ENCODE data around the gene COQ2. TPM values are rescaled to one million over a fixed set of nuclear protein-coding genes. Genes with fewer than 3 reads are reported as not detected.
"Not testable (repeated sequence)": the region's sequence is repeated elsewhere in the genome, so short reads cannot be mapped to it uniquely, and the experiment has no call there.

The COQ2 gene
- total and polyA plus RNA-seq, 2 experiments from 2014 or later, result 21.1 to 25.3 TPM

DNA sequence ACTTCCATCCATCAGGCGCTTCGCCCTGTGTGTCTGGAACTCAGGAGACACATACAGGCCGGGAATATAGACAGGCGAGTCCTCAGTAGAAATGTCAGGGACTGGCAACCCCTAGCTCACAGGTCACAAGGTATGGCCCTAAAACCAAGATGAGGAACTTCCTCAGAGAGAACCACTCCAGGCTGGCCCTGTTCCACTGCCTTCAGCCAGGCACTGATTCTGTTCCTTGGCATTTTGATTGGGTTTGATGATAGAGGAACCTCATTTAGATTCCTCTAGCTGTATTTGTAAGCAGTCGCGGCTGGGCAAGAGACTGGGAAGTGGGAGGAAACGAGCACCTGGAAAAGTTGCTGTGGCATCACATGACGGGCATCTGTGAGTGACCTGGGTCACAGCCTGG is 41.9 kb upstream of the COQ2 start (continued):
- TF ChIP-seq, protein P1, sequence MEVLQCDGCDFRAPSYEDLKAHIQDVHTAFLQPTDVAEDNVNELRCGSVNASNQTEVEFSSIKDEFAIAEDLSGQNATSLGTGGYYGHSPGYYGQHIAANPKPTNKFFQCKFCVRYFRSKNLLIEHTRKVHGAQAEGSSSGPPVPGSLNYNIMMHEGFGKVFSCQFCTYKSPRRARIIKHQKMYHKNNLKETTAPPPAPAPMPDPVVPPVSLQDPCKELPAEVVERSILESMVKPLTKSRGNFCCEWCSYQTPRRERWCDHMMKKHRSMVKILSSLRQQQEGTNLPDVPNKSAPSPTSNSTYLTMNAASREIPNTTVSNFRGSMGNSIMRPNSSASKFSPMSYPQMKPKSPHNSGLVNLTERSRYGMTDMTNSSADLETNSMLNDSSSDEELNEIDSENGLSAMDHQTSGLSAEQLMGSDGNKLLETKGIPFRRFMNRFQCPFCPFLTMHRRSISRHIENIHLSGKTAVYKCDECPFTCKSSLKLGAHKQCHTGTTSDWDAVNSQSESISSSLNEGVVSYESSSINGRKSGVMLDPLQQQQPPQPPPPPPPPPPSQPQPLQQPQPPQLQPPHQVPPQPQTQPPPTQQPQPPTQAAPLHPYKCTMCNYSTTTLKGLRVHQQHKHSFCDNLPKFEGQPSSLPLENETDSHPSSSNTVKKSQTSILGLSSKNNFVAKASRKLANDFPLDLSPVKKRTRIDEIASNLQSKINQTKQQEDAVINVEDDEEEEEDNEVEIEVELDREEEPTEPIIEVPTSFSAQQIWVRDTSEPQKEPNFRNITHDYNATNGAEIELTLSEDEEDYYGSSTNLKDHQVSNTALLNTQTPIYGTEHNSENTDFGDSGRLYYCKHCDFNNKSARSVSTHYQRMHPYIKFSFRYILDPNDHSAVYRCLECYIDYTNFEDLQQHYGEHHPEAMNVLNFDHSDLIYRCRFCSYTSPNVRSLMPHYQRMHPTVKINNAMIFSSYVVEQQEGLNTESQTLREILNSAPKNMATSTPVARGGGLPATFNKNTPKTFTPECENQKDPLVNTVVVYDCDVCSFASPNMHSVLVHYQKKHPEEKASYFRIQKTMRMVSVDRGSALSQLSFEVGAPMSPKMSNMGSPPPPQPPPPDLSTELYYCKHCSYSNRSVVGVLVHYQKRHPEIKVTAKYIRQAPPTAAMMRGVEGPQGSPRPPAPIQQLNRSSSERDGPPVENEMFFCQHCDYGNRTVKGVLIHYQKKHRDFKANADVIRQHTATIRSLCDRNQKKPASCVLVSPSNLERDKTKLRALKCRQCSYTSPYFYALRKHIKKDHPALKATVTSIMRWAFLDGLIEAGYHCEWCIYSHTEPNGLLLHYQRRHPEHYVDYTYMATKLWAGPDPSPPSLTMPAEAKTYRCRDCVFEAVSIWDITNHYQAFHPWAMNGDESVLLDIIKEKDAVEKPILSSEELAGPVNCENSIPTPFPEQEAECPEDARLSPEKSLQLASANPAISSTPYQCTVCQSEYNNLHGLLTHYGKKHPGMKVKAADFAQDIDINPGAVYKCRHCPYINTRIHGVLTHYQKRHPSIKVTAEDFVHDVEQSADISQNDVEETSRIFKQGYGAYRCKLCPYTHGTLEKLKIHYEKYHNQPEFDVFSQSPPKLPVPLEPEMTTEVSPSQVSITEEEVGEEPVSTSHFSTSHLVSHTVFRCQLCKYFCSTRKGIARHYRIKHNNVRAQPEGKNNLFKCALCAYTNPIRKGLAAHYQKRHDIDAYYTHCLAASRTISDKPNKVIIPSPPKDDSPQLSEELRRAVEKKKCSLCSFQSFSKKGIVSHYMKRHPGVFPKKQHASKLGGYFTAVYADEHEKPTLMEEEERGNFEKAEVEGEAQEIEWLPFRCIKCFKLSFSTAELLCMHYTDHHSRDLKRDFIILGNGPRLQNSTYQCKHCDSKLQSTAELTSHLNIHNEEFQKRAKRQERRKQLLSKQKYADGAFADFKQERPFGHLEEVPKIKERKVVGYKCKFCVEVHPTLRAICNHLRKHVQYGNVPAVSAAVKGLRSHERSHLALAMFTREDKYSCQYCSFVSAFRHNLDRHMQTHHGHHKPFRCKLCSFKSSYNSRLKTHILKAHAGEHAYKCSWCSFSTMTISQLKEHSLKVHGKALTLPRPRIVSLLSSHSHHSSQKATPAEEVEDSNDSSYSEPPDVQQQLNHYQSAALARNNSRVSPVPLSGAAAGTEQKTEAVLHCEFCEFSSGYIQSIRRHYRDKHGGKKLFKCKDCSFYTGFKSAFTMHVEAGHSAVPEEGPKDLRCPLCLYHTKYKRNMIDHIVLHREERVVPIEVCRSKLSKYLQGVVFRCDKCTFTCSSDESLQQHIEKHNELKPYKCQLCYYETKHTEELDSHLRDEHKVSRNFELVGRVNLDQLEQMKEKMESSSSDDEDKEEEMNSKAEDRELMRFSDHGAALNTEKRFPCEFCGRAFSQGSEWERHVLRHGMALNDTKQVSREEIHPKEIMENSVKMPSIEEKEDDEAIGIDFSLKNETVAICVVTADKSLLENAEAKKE (CRISPR knock-in tag; IDR thresholded peaks at IDR 0.05), result no peak
- TF ChIP-seq ZNF114 (CRISPR knock-in tag; IDR thresholded peaks at IDR 0.05), result no peak
- no peak for TF ChIP-seq JUNB (IDR thresholded peaks at IDR 0.05; ENCODE audit: unreplicated experiment)
- TF ChIP-seq STAT1 (IDR thresholded peaks at IDR 0.05; ENCODE audit: unreplicated experiment), result no peak
- no peak for TF ChIP-seq ZNF331 (CRISPR knock-in tag; IDR thresholded peaks at IDR 0.05; ENCODE audit: low read depth)
- TF ChIP-seq, protein P2, sequence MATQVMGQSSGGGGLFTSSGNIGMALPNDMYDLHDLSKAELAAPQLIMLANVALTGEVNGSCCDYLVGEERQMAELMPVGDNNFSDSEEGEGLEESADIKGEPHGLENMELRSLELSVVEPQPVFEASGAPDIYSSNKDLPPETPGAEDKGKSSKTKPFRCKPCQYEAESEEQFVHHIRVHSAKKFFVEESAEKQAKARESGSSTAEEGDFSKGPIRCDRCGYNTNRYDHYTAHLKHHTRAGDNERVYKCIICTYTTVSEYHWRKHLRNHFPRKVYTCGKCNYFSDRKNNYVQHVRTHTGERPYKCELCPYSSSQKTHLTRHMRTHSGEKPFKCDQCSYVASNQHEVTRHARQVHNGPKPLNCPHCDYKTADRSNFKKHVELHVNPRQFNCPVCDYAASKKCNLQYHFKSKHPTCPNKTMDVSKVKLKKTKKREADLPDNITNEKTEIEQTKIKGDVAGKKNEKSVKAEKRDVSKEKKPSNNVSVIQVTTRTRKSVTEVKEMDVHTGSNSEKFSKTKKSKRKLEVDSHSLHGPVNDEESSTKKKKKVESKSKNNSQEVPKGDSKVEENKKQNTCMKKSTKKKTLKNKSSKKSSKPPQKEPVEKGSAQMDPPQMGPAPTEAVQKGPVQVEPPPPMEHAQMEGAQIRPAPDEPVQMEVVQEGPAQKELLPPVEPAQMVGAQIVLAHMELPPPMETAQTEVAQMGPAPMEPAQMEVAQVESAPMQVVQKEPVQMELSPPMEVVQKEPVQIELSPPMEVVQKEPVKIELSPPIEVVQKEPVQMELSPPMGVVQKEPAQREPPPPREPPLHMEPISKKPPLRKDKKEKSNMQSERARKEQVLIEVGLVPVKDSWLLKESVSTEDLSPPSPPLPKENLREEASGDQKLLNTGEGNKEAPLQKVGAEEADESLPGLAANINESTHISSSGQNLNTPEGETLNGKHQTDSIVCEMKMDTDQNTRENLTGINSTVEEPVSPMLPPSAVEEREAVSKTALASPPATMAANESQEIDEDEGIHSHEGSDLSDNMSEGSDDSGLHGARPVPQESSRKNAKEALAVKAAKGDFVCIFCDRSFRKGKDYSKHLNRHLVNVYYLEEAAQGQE (IDR thresholded peaks at IDR 0.05; ENCODE audit: unreplicated experiment), result no peak
- TF ChIP-seq, protein P3, sequence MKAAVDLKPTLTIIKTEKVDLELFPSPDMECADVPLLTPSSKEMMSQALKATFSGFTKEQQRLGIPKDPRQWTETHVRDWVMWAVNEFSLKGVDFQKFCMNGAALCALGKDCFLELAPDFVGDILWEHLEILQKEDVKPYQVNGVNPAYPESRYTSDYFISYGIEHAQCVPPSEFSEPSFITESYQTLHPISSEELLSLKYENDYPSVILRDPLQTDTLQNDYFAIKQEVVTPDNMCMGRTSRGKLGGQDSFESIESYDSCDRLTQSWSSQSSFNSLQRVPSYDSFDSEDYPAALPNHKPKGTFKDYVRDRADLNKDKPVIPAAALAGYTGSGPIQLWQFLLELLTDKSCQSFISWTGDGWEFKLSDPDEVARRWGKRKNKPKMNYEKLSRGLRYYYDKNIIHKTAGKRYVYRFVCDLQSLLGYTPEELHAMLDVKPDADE (IDR thresholded peaks at IDR 0.05), result no peak
- TF ChIP-seq CREB1 (CRISPR knock-in tag; IDR thresholded peaks at IDR 0.05; ENCODE audit: low read depth), result no peak

DNA sequence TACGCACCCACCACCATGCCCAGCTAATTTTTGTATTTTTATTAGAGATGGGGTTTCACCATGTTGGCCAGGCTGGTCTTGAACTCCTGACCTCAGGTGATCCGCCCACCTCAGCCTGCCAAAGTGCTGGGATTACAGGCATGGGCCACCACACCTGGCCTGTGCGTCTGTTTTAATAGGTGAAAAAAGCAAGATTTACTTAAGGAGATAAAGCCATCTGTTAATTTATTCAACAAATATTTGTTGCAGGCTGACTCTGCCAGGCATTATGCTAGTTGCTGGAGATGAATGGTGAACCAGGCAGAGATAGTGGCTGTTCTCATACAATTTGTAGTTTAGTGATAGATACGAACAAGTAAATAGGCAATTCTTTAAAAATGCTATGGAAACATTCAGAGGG is 40.7 kb upstream of the COQ2 start:
- H3K27me3 Mint-ChIP-seq (ENCODE audit: insufficient read depth, low read depth, poor library complexity); H3K4me3 Mint-ChIP-seq; H4K20me1 ChIP-seq (replicated peaks; ENCODE audit: insufficient read depth); H3K4me2 ChIP-seq; H3K36me3 Mint-ChIP-seq (ENCODE audit: low read depth); DNase-seq (ENCODE audit: low spot score); H3K4me3 ChIP-seq; H2AFZ ChIP-seq; H3K79me2 ChIP-seq (replicated peaks; ENCODE audit: insufficient read depth); ATAC-seq; H3K36me3 ChIP-seq (ENCODE audit: insufficient read depth); H3F3A ChIP-seq (replicated peaks; ENCODE audit: low read depth); H3K27me3 ChIP-seq (ENCODE audit: insufficient read depth); H3K27ac Mint-ChIP-seq; H3K27ac ChIP-seq (ENCODE audit: low read depth); H3K9me3 Mint-ChIP-seq; H3K9me2 ChIP-seq (ENCODE audit: insufficient read depth); H3K4me1 ChIP-seq (ENCODE audit: insufficient read depth): not testable (repeated sequence)
- peaks cover 11% of the 10 kb centered on the region for H3K4me1 Mint-ChIP-seq
